Activated T-cell treated with anti-CD3 and anti-CD28 coated beads for 4 hours (primary cell): Measurements from ENCODE around the gene CMC1.
"Not testable (repeated sequence)": the region's sequence is repeated elsewhere in the genome, so short reads cannot be mapped to it uniquely, and the experiment has no call there.

Source experiments
- DNase-seq: peaks from one replicate; pipeline ENCODE4 v3.0.0-alpha.2; 2020

Gene CMC1

GRCh38 chr3:28241221-28242160 is at the start of gene CMC1:
TSS of gene CMC1 (plus strand) at chr3:28241619. CDS start at chr3:28241794, 175 bp downstream.
- DNase-seq: peak; percentile 88

- no peak for DNase-seq
Observed at GRCh38 chr3:28198161-28198560, 43.3 kb upstream of the CMC1 start.

- DNase-seq: no peak
Observed at GRCh38 chr3:28198974-28199373, 42.4 kb upstream of the CMC1 start.

- DNase-seq: not testable (repeated sequence)
Observed at GRCh38 chr3:28199643-28200042, 41.8 kb upstream of the CMC1 start.

GRCh38 chr3:28200366-28200848 is 41.0 kb upstream of the CMC1 start:
- DNase-seq: not testable (repeated sequence)

GRCh38 chr3:28206479-28206878 is 34.9 kb upstream of the CMC1 start:
- DNase-seq: no peak

GRCh38 chr3:28207000-28207733 is 34.3 kb upstream of the CMC1 start:
- DNase-seq: no peak

- no peak for DNase-seq
Observed at GRCh38 chr3:28210968-28211713, 30.3 kb upstream of the CMC1 start.

- DNase-seq: no peak
Observed at GRCh38 chr3:28212681-28213080, 28.7 kb upstream of the CMC1 start.

- no peak for DNase-seq
Observed at GRCh38 chr3:28215407-28215806, 26.0 kb upstream of the CMC1 start.

- DNase-seq: no peak
Observed at GRCh38 chr3:28218071-28218916, 23.1 kb upstream of the CMC1 start.

GRCh38 chr3:28218917-28219198 is 22.6 kb upstream of the CMC1 start:
- no peak for DNase-seq

GRCh38 chr3:28224430-28224829 is 17.0 kb upstream of the CMC1 start:
- no peak for DNase-seq

GRCh38 chr3:28226020-28226419 is 15.4 kb upstream of the CMC1 start:
- DNase-seq: no peak

GRCh38 chr3:28228623-28229022 is 12.8 kb upstream of the CMC1 start:
- no peak for DNase-seq

GRCh38 chr3:28232659-28233058 is 8.8 kb upstream of the CMC1 start:
- no peak for DNase-seq

GRCh38 chr3:28234454-28234853 is 7.0 kb upstream of the CMC1 start:
- DNase-seq: no peak

GRCh38 chr3:28239108-28239507 is 2.3 kb upstream of the CMC1 start:
- no peak for DNase-seq

GRCh38 chr3:28240441-28240840 is 978 bp upstream of the CMC1 start:
- no peak for DNase-seq

GRCh38 chr3:28242519-28242918 is 1.1 kb downstream of the CMC1 start:
- no peak for DNase-seq

GRCh38 chr3:28243424-28244106 is 2.1 kb downstream of the CMC1 start:
- DNase-seq: no peak

- no peak for DNase-seq
Observed at GRCh38 chr3:28244491-28244890, 3.1 kb downstream of the CMC1 start.
